CD14-positive monocyte (primary cell): ENCODE data around the gene SCYL1. TPM values are rescaled to one million over a fixed set of nuclear protein-coding genes. Genes with fewer than 3 reads are reported as not detected.
"Not testable (repeated sequence)": the region's sequence is repeated elsewhere in the genome, so short reads cannot be mapped to it uniquely, and the experiment has no call there.

Experiments used
- DNase-seq, 3 donors: peaks; one replicate each; pipeline ENCODE4 v3.0.0-alpha.2; 2011 to 2022
- H2AFZ ChIP-seq: 2 replicates; pipeline ENCODE4 v1.6.0; 2012; ENCODE audit warnings: mild to moderate bottlenecking, low read depth, low read length, inconsistent platforms; ENCODE audit not compliant: insufficient read depth, poor library complexity, severe bottlenecking
- H3K27ac ChIP-seq, 2 donors: 1 replicate in 1 of 2; 2 replicates in 1 of 2; pipeline ENCODE4 v1.5.1; 2012 to 2013; ENCODE audit warnings: low read length in 2 of 2, control low read depth in 1 of 2, inconsistent platforms in 1 of 2, low read depth in 1 of 2, mild to moderate bottlenecking in 1 of 2
- H3K27me3 ChIP-seq, 2 donors: one replicate each; pipeline versions ENCODE4 v1.6.0 to v1.6.1; 2011 to 2013; ENCODE audit warnings: low read length in 2 of 2; ENCODE audit not compliant: control insufficient read depth in 2 of 2, insufficient read depth in 2 of 2
- H3K36me3 ChIP-seq, 2 donors: replicated peaks in 1 of 2; 1 replicate in 1 of 2; 2 replicates in 1 of 2; pipeline versions ENCODE4 v1.5.1 to v1.6.1; 2012 to 2013; ENCODE audit warnings: low read length in 2 of 2, control low read depth in 1 of 2, inconsistent platforms in 1 of 2, mild to moderate bottlenecking in 1 of 2; ENCODE audit not compliant: insufficient read depth in 2 of 2, control insufficient read depth in 1 of 2
- H3K4me1 ChIP-seq, 2 donors: 1 replicate in 1 of 2; 2 replicates in 1 of 2; pipeline versions ENCODE4 v1.5.1 to v1.6.1; 2012 to 2013; ENCODE audit warnings: low read length in 2 of 2, control low read depth in 1 of 2, inconsistent platforms in 1 of 2, mild to moderate bottlenecking in 1 of 2, moderate library complexity in 1 of 2; ENCODE audit not compliant: insufficient read depth in 2 of 2, control insufficient read depth in 1 of 2
- H3K4me2 ChIP-seq: replicated peaks from 2 replicates; pipeline ENCODE3; 2012; ENCODE audit warnings: low read length, moderate library complexity, mild to moderate bottlenecking; ENCODE audit not compliant: poor library complexity, severe bottlenecking; ENCODE audit errors: extremely low read depth
- H3K4me3 ChIP-seq, 3 experiments: fragments of 200-600 bp in 1 of 3; sonication (generic) in 1 of 3; replicated peaks in 1 of 3; 1 replicate in 2 of 3; 2 replicates in 1 of 3; pipeline ENCODE4 v1.5.1; 2011 to 2013; ENCODE audit warnings: low read length in 3 of 3, mild to moderate bottlenecking in 3 of 3, control low read depth in 2 of 3, low read depth in 2 of 3, inconsistent platforms in 1 of 3, moderate library complexity in 1 of 3
- H3K79me2 ChIP-seq: 2 replicates; pipeline ENCODE4 v1.6.0; 2012; ENCODE audit warnings: mild to moderate bottlenecking, control low read depth, inconsistent platforms, low read length, moderate library complexity; ENCODE audit not compliant: insufficient read depth
- H3K9ac ChIP-seq: 2 replicates; pipeline ENCODE4 v1.6.0; 2017; ENCODE audit warnings: low read length, mild to moderate bottlenecking; ENCODE audit not compliant: insufficient read depth, poor library complexity, severe bottlenecking
- H3K9me3 ChIP-seq, 2 donors: replicated peaks in 1 of 2; 1 replicate in 1 of 2; 2 replicates in 1 of 2; pipeline versions ENCODE4 v1.5.1 to v1.6.1; 2012 to 2013; ENCODE audit warnings: low read length in 2 of 2, control low read depth in 1 of 2; ENCODE audit not compliant: control insufficient read depth in 1 of 2, insufficient read depth in 1 of 2
- H4K20me1 ChIP-seq: 2 replicates; pipeline ENCODE4 v1.6.0; 2012; ENCODE audit warnings: mild to moderate bottlenecking, low read length, control low read depth, moderate library complexity; ENCODE audit not compliant: insufficient read depth
- H3K27ac Mint-ChIP-seq, 7 donors: one replicate each; pipeline ENCODE4 v1.8.0; 2020; ENCODE audit warnings: mild to moderate bottlenecking in 7 of 7, mixed read lengths in 7 of 7, moderate library complexity in 6 of 7, inconsistent platforms in 2 of 7
- H3K27me3 Mint-ChIP-seq, 3 donors: one replicate each; pipeline ENCODE4 v1.8.0; 2021 to 2022; ENCODE audit warnings: low read depth in 3 of 3, mild to moderate bottlenecking in 3 of 3, mixed read lengths in 3 of 3, moderate library complexity in 3 of 3, inconsistent platforms in 1 of 3
- H3K36me3 Mint-ChIP-seq, 2 donors: one replicate each; pipeline ENCODE4 v1.8.0; 2020; ENCODE audit warnings: mixed read lengths in 2 of 2, inconsistent platforms in 1 of 2, mild to moderate bottlenecking in 1 of 2
- H3K4me1 Mint-ChIP-seq: one replicate; pipeline ENCODE4 v1.8.0; 2020; ENCODE audit warnings: mild to moderate bottlenecking, mixed read lengths
- H3K4me3 Mint-ChIP-seq, 2 donors: one replicate each; pipeline ENCODE4 v1.8.0; 2020; ENCODE audit warnings: mild to moderate bottlenecking in 2 of 2, mixed read lengths in 2 of 2, moderate library complexity in 1 of 2
- H3K9me3 Mint-ChIP-seq, 7 donors: one replicate each; pipeline ENCODE4 v1.8.0; 2020 to 2022; ENCODE audit warnings: mixed read lengths in 7 of 7, mild to moderate bottlenecking in 6 of 7, moderate library complexity in 6 of 7, inconsistent platforms in 2 of 7
- WGBS: methylation state at CpG from one replicate; pipeline ENCODE4 v1.1.5; 2013; ENCODE audit warnings: missing lambda C conversion rate; ENCODE audit not compliant: insufficient coverage; 5-methylcytosine and 5-hydroxymethylcytosine counted together
- intact Hi-C, 2 donors: fragments of 100-400 bp; cut with micrococcal nuclease; formaldehyde crosslinking; loops; one replicate each; pipeline versions ENCODE4 v1.15.0 to v1.15.1; 2023
- polyA plus RNA-seq, 3 donors: library from polyadenylated mRNA; depleted of rRNA in 1 of 3; unstranded in 2 of 3; stranded (reverse) in 1 of 3; fragments of 300-500 nt in 2 of 3; fragments of >200 nt in 1 of 3; fragmentation: Illumina TruSeq in 2 of 3; gene quantifications; 1 replicate in 2 of 3; 2 replicates in 1 of 3; pipeline ENCODE4 v1.2.3, GENCODE V29; 2012 to 2021

Gene SCYL1
- polyA plus RNA-seq, 3 donors, result 18.6 to 71.6 (median 29.7) TPM

DNA sequence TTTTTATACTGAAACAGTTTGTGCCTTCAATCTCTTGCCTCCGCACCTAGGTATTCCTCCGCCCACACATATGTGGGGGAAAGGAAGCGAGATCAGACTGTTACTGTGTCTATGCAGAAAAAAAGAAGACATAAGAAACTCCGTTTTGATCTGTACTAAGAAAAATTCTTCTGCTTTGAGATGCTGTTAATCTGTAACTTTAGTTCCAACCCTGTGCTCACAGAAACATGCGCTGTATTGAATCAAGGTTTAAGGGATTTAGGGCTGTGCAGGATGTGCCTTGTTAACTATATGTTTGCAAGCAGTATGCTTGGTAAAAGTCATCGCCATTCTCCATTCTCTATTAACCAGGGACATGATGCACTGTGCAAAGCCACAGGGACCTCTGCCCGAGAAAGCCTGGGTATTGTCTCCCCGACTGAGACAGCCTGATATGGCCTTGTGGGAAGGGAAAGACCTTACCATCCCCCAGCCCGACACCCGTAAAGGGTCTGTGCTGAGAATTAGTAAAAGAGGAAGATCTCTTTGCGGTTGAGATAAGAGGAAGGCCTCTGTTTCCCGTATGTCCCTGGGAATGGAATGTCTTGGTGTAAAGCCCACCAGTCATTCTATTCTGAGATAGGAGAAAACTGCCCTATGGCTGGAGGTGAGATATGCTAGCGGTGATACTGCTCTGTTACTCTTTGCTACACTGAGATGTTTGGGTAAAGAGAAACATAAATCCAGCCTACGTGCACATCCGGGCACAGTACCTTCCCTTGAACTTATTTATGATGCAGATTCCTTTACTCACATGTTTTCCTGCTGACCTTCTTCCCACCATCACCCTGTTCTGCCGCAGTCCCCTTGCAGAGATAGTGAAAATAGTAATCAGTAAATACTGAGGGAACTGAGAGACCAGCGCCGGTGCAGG is 1.9 kb upstream of the SCYL1 start:
- H3K27me3 Mint-ChIP-seq, intact Hi-C loops, H3K27ac ChIP-seq, H3K9me3 Mint-ChIP-seq, H3K9ac ChIP-seq, H3K9me3 ChIP-seq, H3K27me3 ChIP-seq: not testable (repeated sequence)
- peaks cover 12 to 21% of the 10 kb centered on the region in 2 donors for H3K36me3 Mint-ChIP-seq
- Histone ChIP-seq H4K20me1 (peaks cover 18% of the 10 kb centered on the region), H3K4me1 (peaks cover 38 to 44% of the 10 kb centered on the region in 2 donors), H3K36me3 (peaks cover 8 to 17% of the 10 kb centered on the region in 2 donors), H2AFZ (peak overlapping the region; percentile 35), H3K79me2 (peaks cover 20% of the 10 kb centered on the region), H3K4me2 (peak overlapping the region; percentile 65), H3K4me3 (peak overlapping the region in 1 of 3 experiments; percentile 65)
- WGBS, result no CpG with 5 or more reads among the region's 18 CpGs
- H3K27ac Mint-ChIP-seq, result peak overlapping the region; percentile 15 to 83 (median 66)
- H3K4me3 Mint-ChIP-seq, result peak overlapping the region; percentile 74 to 89
- peaks cover 40% of the 10 kb centered on the region for H3K4me1 Mint-ChIP-seq
- DNase-seq, result peak in 2 of 3 donors; percentile 62 to 63

- Histone ChIP-seq H3K4me2 (peak overlapping the region; percentile 65), H3K79me2 (peaks cover 20% of the 10 kb centered on the region), H3K4me1 (peaks cover 38 to 44% of the 10 kb centered on the region in 2 donors), H3K36me3 (peaks cover 8 to 23% of the 10 kb centered on the region in 2 donors), H3K4me3 (peak overlapping the region in 1 of 3 experiments; percentile 65), H4K20me1 (peaks cover 21% of the 10 kb centered on the region)
- H3K27ac Mint-ChIP-seq, result peak overlapping the region in 6 of 7 donors; percentile 15 to 83 (median 76)
- peak overlapping the region; percentile 74 to 89 for H3K4me3 Mint-ChIP-seq
- H3K9me3 Mint-ChIP-seq, H2AFZ ChIP-seq, H3K9me3 ChIP-seq, H3K9ac ChIP-seq, DNase-seq, H3K27ac ChIP-seq, H3K27me3 ChIP-seq, H3K27me3 Mint-ChIP-seq, intact Hi-C loops: not testable (repeated sequence)
- WGBS, result 70% methylated on average over 3 of the region's 7 CpGs
- H3K36me3 Mint-ChIP-seq, result peaks cover 13 to 22% of the 10 kb centered on the region in 2 donors
- peaks cover 41% of the 10 kb centered on the region for H3K4me1 Mint-ChIP-seq
Measured at GRCh38 chr11:65523631-65523968, 1.3 kb upstream of the SCYL1 start.
